Measurements from ENCODE around the gene ISCA1.

- TF ChIP-seq, protein P1, sequence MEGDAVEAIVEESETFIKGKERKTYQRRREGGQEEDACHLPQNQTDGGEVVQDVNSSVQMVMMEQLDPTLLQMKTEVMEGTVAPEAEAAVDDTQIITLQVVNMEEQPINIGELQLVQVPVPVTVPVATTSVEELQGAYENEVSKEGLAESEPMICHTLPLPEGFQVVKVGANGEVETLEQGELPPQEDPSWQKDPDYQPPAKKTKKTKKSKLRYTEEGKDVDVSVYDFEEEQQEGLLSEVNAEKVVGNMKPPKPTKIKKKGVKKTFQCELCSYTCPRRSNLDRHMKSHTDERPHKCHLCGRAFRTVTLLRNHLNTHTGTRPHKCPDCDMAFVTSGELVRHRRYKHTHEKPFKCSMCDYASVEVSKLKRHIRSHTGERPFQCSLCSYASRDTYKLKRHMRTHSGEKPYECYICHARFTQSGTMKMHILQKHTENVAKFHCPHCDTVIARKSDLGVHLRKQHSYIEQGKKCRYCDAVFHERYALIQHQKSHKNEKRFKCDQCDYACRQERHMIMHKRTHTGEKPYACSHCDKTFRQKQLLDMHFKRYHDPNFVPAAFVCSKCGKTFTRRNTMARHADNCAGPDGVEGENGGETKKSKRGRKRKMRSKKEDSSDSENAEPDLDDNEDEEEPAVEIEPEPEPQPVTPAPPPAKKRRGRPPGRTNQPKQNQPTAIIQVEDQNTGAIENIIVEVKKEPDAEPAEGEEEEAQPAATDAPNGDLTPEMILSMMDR (IDR thresholded peaks at IDR 0.05; ENCODE audit: poor library complexity, severe bottlenecking), result no peak
- no peak for TF ChIP-seq RAD21 (conservative IDR thresholded peaks at IDR 0.05)
- no peak for TF ChIP-seq EZH2 (IDR thresholded peaks at IDR 0.05; ENCODE audit: borderline replicate concordance, insufficient read depth, low read length, poor library complexity, severe bottlenecking)
- no peak for TF ChIP-seq POLR2AphosphoS5 (IDR thresholded peaks at IDR 0.05)
- TF ChIP-seq, protein P2, sequence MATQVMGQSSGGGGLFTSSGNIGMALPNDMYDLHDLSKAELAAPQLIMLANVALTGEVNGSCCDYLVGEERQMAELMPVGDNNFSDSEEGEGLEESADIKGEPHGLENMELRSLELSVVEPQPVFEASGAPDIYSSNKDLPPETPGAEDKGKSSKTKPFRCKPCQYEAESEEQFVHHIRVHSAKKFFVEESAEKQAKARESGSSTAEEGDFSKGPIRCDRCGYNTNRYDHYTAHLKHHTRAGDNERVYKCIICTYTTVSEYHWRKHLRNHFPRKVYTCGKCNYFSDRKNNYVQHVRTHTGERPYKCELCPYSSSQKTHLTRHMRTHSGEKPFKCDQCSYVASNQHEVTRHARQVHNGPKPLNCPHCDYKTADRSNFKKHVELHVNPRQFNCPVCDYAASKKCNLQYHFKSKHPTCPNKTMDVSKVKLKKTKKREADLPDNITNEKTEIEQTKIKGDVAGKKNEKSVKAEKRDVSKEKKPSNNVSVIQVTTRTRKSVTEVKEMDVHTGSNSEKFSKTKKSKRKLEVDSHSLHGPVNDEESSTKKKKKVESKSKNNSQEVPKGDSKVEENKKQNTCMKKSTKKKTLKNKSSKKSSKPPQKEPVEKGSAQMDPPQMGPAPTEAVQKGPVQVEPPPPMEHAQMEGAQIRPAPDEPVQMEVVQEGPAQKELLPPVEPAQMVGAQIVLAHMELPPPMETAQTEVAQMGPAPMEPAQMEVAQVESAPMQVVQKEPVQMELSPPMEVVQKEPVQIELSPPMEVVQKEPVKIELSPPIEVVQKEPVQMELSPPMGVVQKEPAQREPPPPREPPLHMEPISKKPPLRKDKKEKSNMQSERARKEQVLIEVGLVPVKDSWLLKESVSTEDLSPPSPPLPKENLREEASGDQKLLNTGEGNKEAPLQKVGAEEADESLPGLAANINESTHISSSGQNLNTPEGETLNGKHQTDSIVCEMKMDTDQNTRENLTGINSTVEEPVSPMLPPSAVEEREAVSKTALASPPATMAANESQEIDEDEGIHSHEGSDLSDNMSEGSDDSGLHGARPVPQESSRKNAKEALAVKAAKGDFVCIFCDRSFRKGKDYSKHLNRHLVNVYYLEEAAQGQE (IDR thresholded peaks at IDR 0.05; ENCODE audit: borderline replicate concordance), result no peak
- no peak for TF ChIP-seq EP300 (conservative IDR thresholded peaks at IDR 0.05; ENCODE audit: poor library complexity, severe bottlenecking)
These were observed 29.5 kb downstream of the ISCA1 start for GRCh38 chr9:86252870-86253269.

Measured in neural cell (in vitro differentiated cells).